ENCODE results near the gene AHRR.

The AHRR gene

DNA sequence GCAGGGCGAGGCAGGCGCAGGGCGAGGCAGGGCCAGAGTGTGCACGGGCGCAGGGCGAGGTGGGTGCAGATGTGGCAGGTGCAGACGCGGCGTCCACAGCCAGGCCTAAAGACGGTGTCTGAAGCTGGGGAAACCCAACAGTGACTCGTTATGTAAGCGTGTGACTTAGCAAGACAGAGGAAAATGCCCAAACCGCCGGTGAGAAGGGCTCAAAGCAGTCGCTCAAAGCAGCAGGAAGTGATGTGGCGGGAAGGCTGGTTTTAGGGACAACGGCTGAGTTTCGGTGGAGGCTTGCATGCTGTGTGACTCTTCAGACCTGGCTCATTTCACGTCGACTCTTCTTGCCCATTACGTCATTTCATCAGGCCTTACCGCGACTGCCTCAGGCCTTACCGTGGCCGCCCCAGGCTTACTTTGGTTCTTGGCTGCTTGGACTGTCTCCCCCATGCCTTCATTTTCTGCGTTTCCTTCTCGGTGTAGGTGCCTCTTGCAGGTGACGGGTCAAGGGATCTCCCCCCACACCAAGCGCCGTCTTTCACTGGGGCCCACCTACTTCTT, 71.0 kb downstream of the AHRR start:
- TF ChIP-seq L3MBTL2 (conservative IDR thresholded peaks at IDR 0.05) = no peak
- TF ChIP-seq NFRKB (IDR thresholded peaks at IDR 0.05) = no peak
- TF ChIP-seq CTBP1 (IDR thresholded peaks at IDR 0.05; ENCODE audit: borderline replicate concordance) = no peak
- TF ChIP-seq LEF1 (IDR thresholded peaks at IDR 0.05; ENCODE audit: borderline replicate concordance) = no peak
- no peak for TF ChIP-seq BHLHE40 (IDR thresholded peaks at IDR 0.05; ENCODE audit: borderline replicate concordance)
- TF ChIP-seq ARNT (IDR thresholded peaks at IDR 0.05) = no peak
- TF ChIP-seq, protein P1, sequence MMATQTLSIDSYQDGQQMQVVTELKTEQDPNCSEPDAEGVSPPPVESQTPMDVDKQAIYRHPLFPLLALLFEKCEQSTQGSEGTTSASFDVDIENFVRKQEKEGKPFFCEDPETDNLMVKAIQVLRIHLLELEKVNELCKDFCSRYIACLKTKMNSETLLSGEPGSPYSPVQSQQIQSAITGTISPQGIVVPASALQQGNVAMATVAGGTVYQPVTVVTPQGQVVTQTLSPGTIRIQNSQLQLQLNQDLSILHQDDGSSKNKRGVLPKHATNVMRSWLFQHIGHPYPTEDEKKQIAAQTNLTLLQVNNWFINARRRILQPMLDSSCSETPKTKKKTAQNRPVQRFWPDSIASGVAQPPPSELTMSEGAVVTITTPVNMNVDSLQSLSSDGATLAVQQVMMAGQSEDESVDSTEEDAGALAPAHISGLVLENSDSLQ (IDR thresholded peaks at IDR 0.05) = no peak
- TF ChIP-seq SP1 (IDR thresholded peaks at IDR 0.05) = no peak
- CTCF ChIA-PET = no interaction called here
- POLR2A ChIA-PET = no interaction called here
- DNase-seq (ENCODE audit: extremely low spot score) = no peak

DNA sequence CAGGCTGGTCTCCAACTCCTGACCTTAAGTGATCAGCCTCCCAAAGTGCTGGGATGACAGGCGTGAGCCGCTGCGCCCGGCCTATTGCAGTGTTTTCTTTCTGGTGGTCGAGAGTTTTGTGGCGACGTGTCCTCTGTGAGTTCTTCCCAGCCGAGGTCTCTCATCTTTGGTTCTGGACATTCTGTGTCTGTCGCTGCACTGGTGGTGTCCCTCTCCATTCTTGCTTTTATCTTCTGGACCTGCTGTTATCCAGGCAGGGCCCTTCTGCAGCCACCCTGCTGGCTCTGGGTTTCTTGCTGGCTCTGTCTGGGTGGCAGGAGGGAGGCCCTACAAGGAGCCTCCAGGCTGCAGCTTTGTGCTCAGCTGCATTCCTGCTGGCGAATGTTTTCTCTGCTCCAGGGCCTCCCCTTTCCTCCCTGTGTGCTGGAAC, 72.3 kb downstream of the AHRR start:
- CTCF ChIA-PET = interaction anchor here (0.9 kb wide), 1 partner anchor 13 kb away, joined by 5 read pairs; no protein-coding TSS in a partner anchor
- no peak for TF ChIP-seq SP1 (IDR thresholded peaks at IDR 0.05)
- no peak for TF ChIP-seq L3MBTL2 (conservative IDR thresholded peaks at IDR 0.05)
- TF ChIP-seq NFRKB (IDR thresholded peaks at IDR 0.05) = no peak
- TF ChIP-seq TARDBP (IDR thresholded peaks at IDR 0.05) = no peak

DNA sequence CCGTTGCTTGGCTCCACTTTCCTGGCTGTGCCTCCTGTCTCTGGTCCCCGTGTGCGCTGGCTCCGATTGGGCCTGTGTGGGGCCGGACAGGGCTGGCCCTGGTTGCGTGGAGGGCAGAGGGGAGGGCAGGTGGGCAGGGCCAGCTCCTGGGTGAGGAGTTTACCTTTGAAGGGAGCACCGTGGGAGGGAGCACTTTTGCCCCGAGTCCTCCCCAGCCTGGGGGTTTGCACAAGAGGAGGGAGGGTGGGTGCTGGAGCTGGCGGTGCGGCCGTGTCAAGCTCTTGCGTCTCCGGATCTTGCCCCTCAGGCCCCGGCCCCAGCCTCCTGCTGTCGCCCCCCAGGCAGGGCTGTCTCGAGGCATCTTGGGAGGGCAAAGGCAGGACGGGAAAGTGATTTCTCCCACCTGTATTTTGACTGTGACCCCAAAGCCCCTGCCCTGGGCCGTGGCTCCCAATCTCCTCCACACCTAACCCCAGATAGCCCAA, 73.2 kb downstream of the AHRR start:
- no peak for TF ChIP-seq L3MBTL2 (conservative IDR thresholded peaks at IDR 0.05)
- TF ChIP-seq FOXK2 (IDR thresholded peaks at IDR 0.05) = no peak
- no peak for TF ChIP-seq FOXM1 (IDR thresholded peaks at IDR 0.05; ENCODE audit: borderline replicate concordance)
- TF ChIP-seq BHLHE40 (IDR thresholded peaks at IDR 0.05; ENCODE audit: borderline replicate concordance) = no peak
- TF ChIP-seq LEF1 (IDR thresholded peaks at IDR 0.05; ENCODE audit: borderline replicate concordance) = no peak
- TF ChIP-seq, protein P1 (IDR thresholded peaks at IDR 0.05) = no peak
- TF ChIP-seq TARDBP (IDR thresholded peaks at IDR 0.05) = no peak
- TF ChIP-seq FOXA1 (IDR thresholded peaks at IDR 0.05) = no peak
- TF ChIP-seq ZNF384 (IDR thresholded peaks at IDR 0.05) = no peak
- TF ChIP-seq SUZ12 (IDR thresholded peaks at IDR 0.05) = no peak
- TF ChIP-seq ARNT (IDR thresholded peaks at IDR 0.05) = no peak
- no peak for TF ChIP-seq NFRKB (IDR thresholded peaks at IDR 0.05)
- TF ChIP-seq HDGF (IDR thresholded peaks at IDR 0.05; ENCODE audit: borderline replicate concordance) = no peak
- no peak for TF ChIP-seq SP1 (IDR thresholded peaks at IDR 0.05)
- TF ChIP-seq ELF4 (IDR thresholded peaks at IDR 0.05) = no peak
- no peak for TF ChIP-seq CTBP1 (IDR thresholded peaks at IDR 0.05; ENCODE audit: borderline replicate concordance)
- POLR2A ChIA-PET = interaction anchor here (1.1 to 1.4 kb wide), 2 partner anchors 20 kb away, joined by 3 to 8 read pairs; no protein-coding TSS in a partner anchor
- CTCF ChIA-PET = interaction anchor here (1.5 kb wide), 1 partner anchor 20 kb away, joined by 5 read pairs; no protein-coding TSS in a partner anchor
- no peak for DNase-seq (ENCODE audit: extremely low spot score)

More for the DNA sequence above, 72.3 kb downstream of the AHRR start:
- POLR2A ChIA-PET = interaction anchor here (1.4 kb wide), 1 partner anchor 20 kb away, joined by 8 read pairs; no protein-coding TSS in a partner anchor
- DNase-seq (ENCODE audit: extremely low spot score) = no peak

DNA sequence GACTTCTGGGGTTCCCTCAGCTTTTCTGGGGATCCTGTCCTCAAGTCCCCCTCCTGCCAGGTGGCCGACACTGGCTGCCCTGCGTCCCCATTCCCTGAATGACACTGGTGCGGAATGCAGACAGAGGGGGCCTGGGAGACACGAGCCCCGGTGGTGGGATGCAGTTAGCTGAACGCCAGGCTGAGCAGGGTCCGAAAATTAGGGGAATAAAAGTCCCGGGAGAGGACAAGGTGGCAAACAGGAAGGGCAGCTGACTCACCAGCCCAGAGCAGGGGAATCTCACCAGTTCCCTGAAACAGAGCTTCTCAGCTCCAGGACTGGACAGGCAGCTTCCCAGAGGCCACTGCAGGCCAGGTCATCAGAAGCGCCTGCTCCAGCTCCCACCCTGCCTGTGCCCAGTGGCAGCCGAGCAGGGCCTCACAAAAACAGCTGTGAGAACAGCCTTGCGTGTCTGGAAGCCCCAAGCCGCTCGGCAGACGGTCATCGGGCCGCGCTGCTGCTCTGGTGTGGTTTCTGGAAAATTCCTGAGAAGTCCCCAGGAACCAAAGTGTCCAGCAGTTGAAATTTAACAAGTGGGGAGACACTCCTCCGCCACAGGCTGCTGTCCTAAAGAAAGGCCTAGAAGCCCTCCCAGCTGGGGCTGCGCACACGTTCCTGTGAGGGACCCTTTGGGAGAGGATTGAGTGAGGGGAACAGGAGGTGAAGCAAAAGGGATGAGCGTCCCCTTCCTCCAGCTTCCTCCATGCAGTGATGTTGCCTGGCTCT, 73.8 kb downstream of the AHRR start:
- no peak for DNase-seq (ENCODE audit: extremely low spot score)
- ChIA-PET POLR2A (interaction anchor here (1.1 kb wide), 1 partner anchor 19 kb away, joined by 3 read pairs; no protein-coding TSS in a partner anchor), CTCF (interaction anchor here (1.5 kb wide), 1 partner anchor 19 kb away, joined by 5 read pairs; no protein-coding TSS in a partner anchor)
- TF ChIP-seq FOXM1 (IDR thresholded peaks at IDR 0.05; ENCODE audit: borderline replicate concordance) = no peak
- no peak for TF ChIP-seq LEF1 (IDR thresholded peaks at IDR 0.05; ENCODE audit: borderline replicate concordance)
- TF ChIP-seq HDGF (IDR thresholded peaks at IDR 0.05; ENCODE audit: borderline replicate concordance) = no peak
- no peak for TF ChIP-seq NFRKB (IDR thresholded peaks at IDR 0.05)
- TF ChIP-seq BHLHE40 (IDR thresholded peaks at IDR 0.05; ENCODE audit: borderline replicate concordance) = no peak
- TF ChIP-seq TARDBP (IDR thresholded peaks at IDR 0.05) = no peak
- no peak for TF ChIP-seq FOXA1 (IDR thresholded peaks at IDR 0.05)
- no peak for TF ChIP-seq ZNF384 (IDR thresholded peaks at IDR 0.05)
- TF ChIP-seq FOXK2 (IDR thresholded peaks at IDR 0.05) = no peak
- TF ChIP-seq ARNT (IDR thresholded peaks at IDR 0.05) = no peak
- no peak for TF ChIP-seq SP1 (IDR thresholded peaks at IDR 0.05)
- TF ChIP-seq, protein P1 (IDR thresholded peaks at IDR 0.05) = no peak
- TF ChIP-seq ELF4 (IDR thresholded peaks at IDR 0.05) = no peak
- no peak for TF ChIP-seq SUZ12 (IDR thresholded peaks at IDR 0.05)
- TF ChIP-seq CTBP1 (IDR thresholded peaks at IDR 0.05; ENCODE audit: borderline replicate concordance) = no peak

DNA sequence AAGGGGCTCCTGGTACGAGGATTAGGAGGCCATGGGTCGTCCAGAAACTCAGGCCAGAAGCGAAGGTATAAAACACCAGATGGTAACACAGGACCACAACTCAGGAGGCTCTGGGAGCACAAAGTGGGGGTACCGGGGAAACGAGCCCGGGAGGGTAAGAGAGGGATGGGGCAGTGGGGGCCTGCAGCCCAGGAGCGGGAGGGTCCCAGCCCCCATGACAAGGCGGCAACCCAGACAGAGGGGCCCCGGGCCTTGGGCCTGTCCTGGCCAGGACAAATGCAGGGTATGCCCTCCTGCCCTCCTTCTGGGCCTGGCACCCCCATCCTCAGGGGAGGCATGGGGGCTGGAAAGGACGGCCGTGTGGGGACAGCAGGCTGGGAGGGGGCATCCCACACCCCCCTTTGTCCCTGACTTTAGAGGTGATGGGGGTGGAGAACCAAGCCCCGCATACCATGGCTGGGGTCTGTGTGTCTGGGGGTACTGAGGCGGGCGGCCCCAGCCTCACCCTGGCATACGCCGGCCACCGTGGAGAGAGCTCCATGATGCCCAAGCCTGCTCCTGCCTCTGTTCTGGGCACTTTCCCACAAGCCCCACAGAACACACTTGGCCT, 74.5 kb downstream of the AHRR start:
- ChIA-PET POLR2A (interaction anchor here (1.1 kb wide), 1 partner anchor 18 kb away, joined by 3 read pairs; no protein-coding TSS in a partner anchor), CTCF (interaction anchor here (1.5 kb wide), 1 partner anchor 18 kb away, joined by 5 read pairs; no protein-coding TSS in a partner anchor)
- no peak for DNase-seq (ENCODE audit: extremely low spot score)
- TF ChIP-seq L3MBTL2 (conservative IDR thresholded peaks at IDR 0.05) (no peak), SUZ12 (IDR thresholded peaks at IDR 0.05) (no peak), ARNT (IDR thresholded peaks at IDR 0.05) (no peak), ZNF384 (IDR thresholded peaks at IDR 0.05) (no peak), ELF4 (IDR thresholded peaks at IDR 0.05) (no peak), LEF1 (IDR thresholded peaks at IDR 0.05; ENCODE audit: borderline replicate concordance) (no peak), NFRKB (IDR thresholded peaks at IDR 0.05) (no peak), HDGF (IDR thresholded peaks at IDR 0.05; ENCODE audit: borderline replicate concordance) (no peak), FOXA1 (IDR thresholded peaks at IDR 0.05) (no peak), SP1 (IDR thresholded peaks at IDR 0.05) (no peak), BHLHE40 (IDR thresholded peaks at IDR 0.05; ENCODE audit: borderline replicate concordance) (no peak), FOXK2 (IDR thresholded peaks at IDR 0.05) (no peak), FOXM1 (IDR thresholded peaks at IDR 0.05; ENCODE audit: borderline replicate concordance) (no peak), CTBP1 (IDR thresholded peaks at IDR 0.05; ENCODE audit: borderline replicate concordance) (no peak), TARDBP (IDR thresholded peaks at IDR 0.05) (no peak)
- TF ChIP-seq, protein P1 (IDR thresholded peaks at IDR 0.05) = no peak
